H9 (cell line): ENCODE results near the gene MSH4. TPM values are rescaled to one million over a fixed set of nuclear protein-coding genes. Genes with fewer than 3 reads are reported as not detected.

Source experiments
- DNase-seq: peaks from one replicate; pipeline ENCODE4 v3.0.0-alpha.2; 2017
- H2AFZ ChIP-seq: one replicate; pipeline ENCODE4 v1.6.1; 2013; ENCODE audit warnings: mild to moderate bottlenecking, low read length, control low read depth, moderate library complexity
- H2AK5ac ChIP-seq: 2 replicates; pipeline ENCODE4 v1.6.1; 2013; ENCODE audit warnings: low read length, control low read depth, mixed read lengths; ENCODE audit not compliant: insufficient read length
- H2BK120ac ChIP-seq: one replicate; pipeline ENCODE4 v1.6.1; 2013; ENCODE audit warnings: low read depth, mild to moderate bottlenecking, low read length, control low read depth, inconsistent platforms; ENCODE audit not compliant: poor library complexity, severe bottlenecking
- H2BK12ac ChIP-seq: 2 replicates; pipeline ENCODE4 v1.6.1; 2013; ENCODE audit warnings: low read length, control low read depth, mixed read lengths, low read depth; ENCODE audit not compliant: insufficient read length
- H2BK15ac ChIP-seq: 2 replicates; pipeline ENCODE4 v1.6.1; 2013; ENCODE audit warnings: low read depth, low read length, control low read depth
- H2BK20ac ChIP-seq: one replicate; pipeline ENCODE4 v1.6.1; 2013; ENCODE audit warnings: low read depth, mild to moderate bottlenecking, low read length, control low read depth, inconsistent platforms; ENCODE audit not compliant: poor library complexity, severe bottlenecking
- H2BK5ac ChIP-seq: 2 replicates; pipeline ENCODE4 v1.6.1; 2013; ENCODE audit warnings: low read length, control low read depth, mixed read lengths; ENCODE audit not compliant: insufficient read length
- H3K14ac ChIP-seq: 2 replicates; pipeline ENCODE4 v1.6.1; 2013; ENCODE audit warnings: low read length, control low read depth; ENCODE audit not compliant: insufficient read depth
- H3K18ac ChIP-seq: 2 replicates; pipeline ENCODE4 v1.6.1; 2013; ENCODE audit warnings: low read depth, mild to moderate bottlenecking, mixed read lengths, low read length, control low read depth; ENCODE audit not compliant: insufficient read length
- H3K23ac ChIP-seq: 2 replicates; pipeline ENCODE4 v1.6.1; 2013; ENCODE audit warnings: low read length, control low read depth, mixed read lengths, low read depth; ENCODE audit not compliant: insufficient read length
- H3K23me2 ChIP-seq: 2 replicates; pipeline ENCODE4 v1.6.1; 2013; ENCODE audit warnings: low read depth, mild to moderate bottlenecking, mixed read lengths, low read length, control low read depth; ENCODE audit not compliant: insufficient read length, poor library complexity, severe bottlenecking
- H3K27ac ChIP-seq: 2 replicates; pipeline ENCODE4 v1.5.1; 2013; ENCODE audit warnings: low read length, control low read depth, mixed read lengths, low read depth; ENCODE audit not compliant: insufficient read length
- H3K27me3 ChIP-seq: 2 replicates; pipeline ENCODE4 v1.6.1; 2013; ENCODE audit warnings: low read length, control low read depth, inconsistent platforms; ENCODE audit not compliant: insufficient read depth
- H3K4ac ChIP-seq: 2 replicates; pipeline ENCODE4 v1.6.1; 2013; ENCODE audit warnings: low read depth, mild to moderate bottlenecking, control low read depth, inconsistent platforms, low read length, moderate library complexity
- H3K4me1 ChIP-seq: 2 replicates; pipeline ENCODE4 v1.6.1; 2013; ENCODE audit warnings: low read length, control low read depth, inconsistent platforms; ENCODE audit not compliant: insufficient read depth
- H3K4me2 ChIP-seq: 2 replicates; pipeline ENCODE4 v1.6.1; 2013; ENCODE audit warnings: low read length, control low read depth, mixed read lengths; ENCODE audit not compliant: insufficient read length, insufficient read depth
- H3K56ac ChIP-seq: 2 replicates; pipeline ENCODE4 v1.6.1; 2013; ENCODE audit warnings: low read depth, mild to moderate bottlenecking, mixed read lengths, low read length, control low read depth; ENCODE audit not compliant: insufficient read length
- H3K79me1 ChIP-seq: 2 replicates; pipeline ENCODE4 v1.6.1; 2013; ENCODE audit warnings: low read depth, mild to moderate bottlenecking, moderate library complexity, low read length, control low read depth, inconsistent platforms; ENCODE audit not compliant: insufficient read depth, poor library complexity, severe bottlenecking
- H3K79me2 ChIP-seq: 2 replicates; pipeline ENCODE4 v1.6.1; 2013; ENCODE audit warnings: low read length, control low read depth, inconsistent platforms; ENCODE audit not compliant: insufficient read depth
- H3K9ac ChIP-seq: 2 replicates; pipeline ENCODE4 v1.6.1; 2013; ENCODE audit warnings: low read length, control low read depth, mixed read lengths; ENCODE audit not compliant: insufficient read length; ENCODE audit errors: extremely low read depth
- H3K9me3 ChIP-seq: one replicate; pipeline ENCODE4 v1.6.1; 2013; ENCODE audit warnings: low read depth, low read length, inconsistent platforms; ENCODE audit not compliant: control insufficient read depth
- H3T11ph ChIP-seq: one replicate; pipeline ENCODE4 v1.6.1; 2013; ENCODE audit warnings: mild to moderate bottlenecking, low read length, control low read depth, inconsistent platforms
- H4K20me1 ChIP-seq: one replicate; pipeline ENCODE4 v1.6.1; 2013; ENCODE audit not compliant: control insufficient read depth, insufficient read length, insufficient read depth
- H4K5ac ChIP-seq: 2 replicates; pipeline ENCODE4 v1.6.1; 2013; ENCODE audit warnings: low read depth, mild to moderate bottlenecking, mixed read lengths, low read length, control low read depth; ENCODE audit not compliant: insufficient read length
- H4K8ac ChIP-seq: replicated peaks from 2 replicates; pipeline ENCODE4 v1.6.1; 2013; ENCODE audit warnings: low read length, control low read depth, mixed read lengths, low read depth; ENCODE audit not compliant: insufficient read length
- H4K91ac ChIP-seq: 2 replicates; pipeline ENCODE4 v1.6.1; 2013; ENCODE audit warnings: low read depth, mild to moderate bottlenecking, moderate library complexity, mixed read lengths, low read length, control low read depth; ENCODE audit not compliant: insufficient read length
- H3K27ac Mint-ChIP-seq, 3 experiments: 2 replicates in 2 of 3; 3 replicates in 1 of 3; pipeline ENCODE4 v1.8.0; 2020 to 2021; ENCODE audit warnings: mixed read lengths in 3 of 3, mild to moderate bottlenecking in 1 of 3, moderate library complexity in 1 of 3
- H3K27me3 Mint-ChIP-seq: 2 replicates; pipeline ENCODE4 v1.8.0; 2021; ENCODE audit warnings: low read depth, mild to moderate bottlenecking, moderate library complexity, mixed read lengths
- H3K36me3 Mint-ChIP-seq, 3 experiments: 2 replicates in 2 of 3; 3 replicates in 1 of 3; pipeline ENCODE4 v1.8.0; 2020 to 2021; ENCODE audit warnings: low read depth in 3 of 3, mixed read lengths in 3 of 3; ENCODE audit not compliant: insufficient read depth in 1 of 3
- H3K4me1 Mint-ChIP-seq, 2 experiments: 2 replicates each; pipeline ENCODE4 v1.8.0; 2020; ENCODE audit warnings: mixed read lengths in 2 of 2
- H3K4me3 Mint-ChIP-seq, 2 experiments: 2 replicates in 1 of 2; 3 replicates in 1 of 2; pipeline ENCODE4 v1.8.0; 2020 to 2021; ENCODE audit warnings: mild to moderate bottlenecking in 2 of 2, mixed read lengths in 2 of 2, moderate library complexity in 1 of 2
- H3K9me3 Mint-ChIP-seq, 2 experiments: 2 replicates in 1 of 2; 3 replicates in 1 of 2; pipeline ENCODE4 v1.8.0; 2020; ENCODE audit warnings: mild to moderate bottlenecking in 2 of 2, mixed read lengths in 2 of 2, moderate library complexity in 1 of 2
- WGBS: extraction: QIAGEN DNeasy Blood & Tissue Kit; methylation state at CpG from one replicate; pipeline ENCODE4 v1.1.7; 2013; ENCODE audit warnings: missing lambda C conversion rate, low lambda C conversion rate, mixed read lengths; ENCODE audit not compliant: insufficient read length; ENCODE audit errors: extremely low coverage; 5-methylcytosine and 5-hydroxymethylcytosine counted together
- total RNA-seq: library from RNA; stranded (reverse); gene quantifications from 2 replicates; pipeline ENCODE4 v1.2.1, GENCODE V29; 2021
- TF ChIP-seq, protein P1 (sequence below): fragments of 200-600 bp; sonication (generic); conservative IDR thresholded peaks from 3 replicates; pipeline ENCODE4 v1.8.0; 2021; ENCODE audit warnings: antibody characterized with exemption, mild to moderate bottlenecking

The MSH4 gene
- total RNA-seq, 1 experiment from 2014 or later = 0.63 TPM

DNA sequence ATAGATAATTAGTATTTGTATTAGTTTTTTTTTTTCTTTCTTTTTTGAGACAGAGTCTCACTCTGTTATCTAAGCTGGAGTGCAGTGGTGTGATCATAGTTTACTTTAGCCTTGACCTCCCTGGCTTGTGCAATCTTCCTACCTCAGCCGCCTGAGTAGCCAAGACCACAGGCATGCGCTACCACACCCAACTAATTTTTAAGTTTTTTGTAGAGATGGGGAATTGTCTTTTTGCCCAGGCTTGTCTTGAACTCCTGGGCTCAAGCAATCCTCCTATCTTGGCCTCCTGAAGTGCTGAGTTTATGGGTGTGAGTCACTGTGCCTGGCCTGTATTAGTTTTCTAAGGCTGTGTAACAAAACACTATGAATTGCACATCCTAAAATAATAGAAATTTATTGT is 58.3 kb downstream of the MSH4 start:
- H2AK5ac ChIP-seq = no peak overlapping the region
- no peak overlapping the region for H3K9ac ChIP-seq
- H4K8ac ChIP-seq = no peak overlapping the region
- no peak overlapping the region for H3K18ac ChIP-seq
- Mint-ChIP-seq H3K36me3 (no peaks in the 10 kb centered on the region), H3K27ac (no peak overlapping the region), H3K4me1 (no peaks in the 10 kb centered on the region), H3K9me3 (no peaks in the 10 kb centered on the region), H3K27me3 (no peaks in the 10 kb centered on the region), H3K4me3 (no peak overlapping the region)
- H3K4me1 ChIP-seq = no peaks in the 10 kb centered on the region; the same call in 1 of the 2 replicates
- H3K4me2 ChIP-seq = no peak overlapping the region
- H3K56ac ChIP-seq = no peak overlapping the region
- no peak overlapping the region for H3K23ac ChIP-seq
- H3K27ac ChIP-seq = no peak overlapping the region
- H2AFZ ChIP-seq = no peak overlapping the region
- H2BK15ac ChIP-seq = no peak overlapping the region
- no peaks in the 10 kb centered on the region for H4K20me1 ChIP-seq
- no peak overlapping the region for H2BK5ac ChIP-seq
- H3K9me3 ChIP-seq = no peaks in the 10 kb centered on the region
- H2BK12ac ChIP-seq = no peak overlapping the region
- no peaks in the 10 kb centered on the region for H3K79me1 ChIP-seq
- whole genome bisulfite sequencing = no CpG with 5 or more reads among the region's 2 CpGs
- H4K5ac ChIP-seq = no peak overlapping the region
- no peak overlapping the region for H4K91ac ChIP-seq
- no peak overlapping the region for H2BK20ac ChIP-seq
- no peak overlapping the region for H3K14ac ChIP-seq
- TF ChIP-seq, protein P1, sequence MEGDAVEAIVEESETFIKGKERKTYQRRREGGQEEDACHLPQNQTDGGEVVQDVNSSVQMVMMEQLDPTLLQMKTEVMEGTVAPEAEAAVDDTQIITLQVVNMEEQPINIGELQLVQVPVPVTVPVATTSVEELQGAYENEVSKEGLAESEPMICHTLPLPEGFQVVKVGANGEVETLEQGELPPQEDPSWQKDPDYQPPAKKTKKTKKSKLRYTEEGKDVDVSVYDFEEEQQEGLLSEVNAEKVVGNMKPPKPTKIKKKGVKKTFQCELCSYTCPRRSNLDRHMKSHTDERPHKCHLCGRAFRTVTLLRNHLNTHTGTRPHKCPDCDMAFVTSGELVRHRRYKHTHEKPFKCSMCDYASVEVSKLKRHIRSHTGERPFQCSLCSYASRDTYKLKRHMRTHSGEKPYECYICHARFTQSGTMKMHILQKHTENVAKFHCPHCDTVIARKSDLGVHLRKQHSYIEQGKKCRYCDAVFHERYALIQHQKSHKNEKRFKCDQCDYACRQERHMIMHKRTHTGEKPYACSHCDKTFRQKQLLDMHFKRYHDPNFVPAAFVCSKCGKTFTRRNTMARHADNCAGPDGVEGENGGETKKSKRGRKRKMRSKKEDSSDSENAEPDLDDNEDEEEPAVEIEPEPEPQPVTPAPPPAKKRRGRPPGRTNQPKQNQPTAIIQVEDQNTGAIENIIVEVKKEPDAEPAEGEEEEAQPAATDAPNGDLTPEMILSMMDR = no peak
- no peaks in the 10 kb centered on the region for H3K27me3 ChIP-seq
- no peak overlapping the region for H3T11ph ChIP-seq
- H3K23me2 ChIP-seq = no peaks in the 10 kb centered on the region
- no peak for DNase-seq
- H2BK120ac ChIP-seq = no peak overlapping the region
- no peaks in the 10 kb centered on the region for H3K79me2 ChIP-seq
- H3K4ac ChIP-seq = no peak overlapping the region
